ENCODE measurements around the gene NAP1L1.
"Not testable (repeated sequence)": the region's sequence is repeated elsewhere in the genome, so short reads cannot be mapped to it uniquely, and the experiment has no call there.

NAP1L1 gene

GRCh38 chr12:75994069-75994740 lies 90.3 kb downstream of the NAP1L1 start:
- CTCF ChIA-PET, result interaction anchor here (1.3 kb wide), 1 partner anchor 13 kb away, joined by 3 read pairs; no protein-coding TSS in a partner anchor
- POLR2A ChIA-PET, result no interaction called here
- no peak for DNase-seq

GRCh38 chr12:75991753-75992152 lies 92.7 kb downstream of the NAP1L1 start:
- CTCF ChIA-PET, result no interaction called here
- no peaks in the 10 kb centered on the region for H3K9me3 ChIP-seq (ENCODE audit: control extremely low read depth in 1 of 5, control insufficient read depth in 4 of 5, insufficient read depth in 2 of 5, low read depth in 1 of 5, low read length in 4 of 5)
- H3K27me3 ChIP-seq (replicated peaks in 2 of 5; ENCODE audit: control insufficient read depth in 4 of 5, insufficient read depth in 5 of 5, low read length in 4 of 5), result peaks cover 0 to 10% (median 2%) of the 10 kb centered on the region in 5 experiments
- no peak overlapping the region for H3K4me3 ChIP-seq (ENCODE audit: control insufficient read depth in 1 of 7, extremely low read depth in 1 of 7, insufficient read depth in 4 of 7, low read depth in 2 of 7, low read length in 6 of 7)
- no peak for DNase-seq
- no peaks in the 10 kb centered on the region for H3K4me1 ChIP-seq (ENCODE audit: control extremely low read depth in 1 of 4, control insufficient read depth in 4 of 4, insufficient read depth in 4 of 4, low read length in 3 of 4)
- no peak overlapping the region for H3K27ac ChIP-seq (ENCODE audit: insufficient read depth in 1 of 2, low read depth in 1 of 2, low read length in 2 of 2, poor library complexity in 1 of 2, severe bottlenecking in 2 of 2)
- WGBS (ENCODE audit: insufficient coverage), result 100% methylated on average over 2 of the region's 5 CpGs
- H3K36me3 ChIP-seq (ENCODE audit: control insufficient read depth in 4 of 4, insufficient read depth in 4 of 4, low read length in 3 of 4), result no peaks in the 10 kb centered on the region
- POLR2A ChIA-PET, result no interaction called here

More at GRCh38 chr12:75994069-75994740, 90.3 kb downstream of the NAP1L1 start:
- Histone ChIP-seq H3K36me3 (ENCODE audit: control insufficient read depth in 4 of 4, insufficient read depth in 4 of 4, low read length in 3 of 4) (no peaks in the 10 kb centered on the region), H3K27ac (ENCODE audit: insufficient read depth in 1 of 2, low read depth in 1 of 2, low read length in 2 of 2, poor library complexity in 1 of 2, severe bottlenecking in 2 of 2) (no peak overlapping the region), H3K27me3 (replicated peaks in 2 of 5; ENCODE audit: control insufficient read depth in 4 of 5, insufficient read depth in 5 of 5, low read length in 4 of 5) (peaks cover 0 to 10% (median 2%) of the 10 kb centered on the region in 5 experiments), H3K9me3 (ENCODE audit: control extremely low read depth in 1 of 5, control insufficient read depth in 4 of 5, insufficient read depth in 2 of 5, low read depth in 1 of 5, low read length in 4 of 5) (no peaks in the 10 kb centered on the region), H3K4me1 (ENCODE audit: control extremely low read depth in 1 of 4, control insufficient read depth in 4 of 4, insufficient read depth in 4 of 4, low read length in 3 of 4) (no peaks in the 10 kb centered on the region), H3K4me3 (ENCODE audit: control insufficient read depth in 1 of 7, extremely low read depth in 1 of 7, insufficient read depth in 4 of 7, low read depth in 2 of 7, low read length in 6 of 7) (no peak overlapping the region)
- 71% methylated on average over 4 of the region's 4 CpGs for WGBS (ENCODE audit: insufficient coverage)

- 95% methylated on average over 2 of the region's 4 CpGs for WGBS (ENCODE audit: insufficient coverage)
- Histone ChIP-seq H3K36me3 (ENCODE audit: control insufficient read depth in 4 of 4, insufficient read depth in 4 of 4, low read length in 3 of 4) (no peaks in the 10 kb centered on the region), H3K27ac (ENCODE audit: insufficient read depth in 1 of 2, low read depth in 1 of 2, low read length in 2 of 2, poor library complexity in 1 of 2, severe bottlenecking in 2 of 2) (no peak overlapping the region), H3K4me1 (ENCODE audit: control extremely low read depth in 1 of 4, control insufficient read depth in 4 of 4, insufficient read depth in 4 of 4, low read length in 3 of 4) (no peaks in the 10 kb centered on the region), H3K4me3 (ENCODE audit: control insufficient read depth in 1 of 7, extremely low read depth in 1 of 7, insufficient read depth in 4 of 7, low read depth in 2 of 7, low read length in 6 of 7) (no peak overlapping the region), H3K9me3 (ENCODE audit: control extremely low read depth in 1 of 5, control insufficient read depth in 4 of 5, insufficient read depth in 2 of 5, low read depth in 1 of 5, low read length in 4 of 5) (no peaks in the 10 kb centered on the region), H3K27me3 (replicated peaks in 2 of 5; ENCODE audit: control insufficient read depth in 4 of 5, insufficient read depth in 5 of 5, low read length in 4 of 5) (peaks cover 0 to 8% (median 2%) of the 10 kb centered on the region in 5 experiments)
- POLR2A ChIA-PET, result no interaction called here
- CTCF ChIA-PET, result no interaction called here
- no peak for DNase-seq
These were observed 94.1 kb downstream of the NAP1L1 start for GRCh38 chr12:75990189-75990912.

- not testable (repeated sequence) for DNase-seq
These were observed 96.8 kb downstream of the NAP1L1 start for GRCh38 chr12:75987709-75988108.

More at GRCh38 chr12:75987709-75988108, 96.8 kb downstream of the NAP1L1 start:
- H3K27me3 ChIP-seq (replicated peaks in 2 of 5; ENCODE audit: control insufficient read depth in 4 of 5, insufficient read depth in 5 of 5, low read length in 4 of 5); CTCF ChIA-PET; H3K4me1 ChIP-seq (ENCODE audit: control extremely low read depth in 1 of 4, control insufficient read depth in 4 of 4, insufficient read depth in 4 of 4, low read length in 3 of 4); H3K9me3 ChIP-seq (ENCODE audit: control extremely low read depth in 1 of 5, control insufficient read depth in 4 of 5, insufficient read depth in 2 of 5, low read depth in 1 of 5, low read length in 4 of 5); H3K27ac ChIP-seq (ENCODE audit: insufficient read depth in 1 of 2, low read depth in 1 of 2, low read length in 2 of 2, poor library complexity in 1 of 2, severe bottlenecking in 2 of 2); H3K4me3 ChIP-seq (ENCODE audit: control insufficient read depth in 1 of 7, extremely low read depth in 1 of 7, insufficient read depth in 4 of 7, low read depth in 2 of 7, low read length in 6 of 7); POLR2A ChIA-PET; H3K36me3 ChIP-seq (ENCODE audit: control insufficient read depth in 4 of 4, insufficient read depth in 4 of 4, low read length in 3 of 4): not testable (repeated sequence)
- WGBS (ENCODE audit: insufficient coverage), result no CpG with 5 or more reads among the region's 1 CpG
